ENCODE data around the gene MTCL3.

MTCL3 gene

DNA sequence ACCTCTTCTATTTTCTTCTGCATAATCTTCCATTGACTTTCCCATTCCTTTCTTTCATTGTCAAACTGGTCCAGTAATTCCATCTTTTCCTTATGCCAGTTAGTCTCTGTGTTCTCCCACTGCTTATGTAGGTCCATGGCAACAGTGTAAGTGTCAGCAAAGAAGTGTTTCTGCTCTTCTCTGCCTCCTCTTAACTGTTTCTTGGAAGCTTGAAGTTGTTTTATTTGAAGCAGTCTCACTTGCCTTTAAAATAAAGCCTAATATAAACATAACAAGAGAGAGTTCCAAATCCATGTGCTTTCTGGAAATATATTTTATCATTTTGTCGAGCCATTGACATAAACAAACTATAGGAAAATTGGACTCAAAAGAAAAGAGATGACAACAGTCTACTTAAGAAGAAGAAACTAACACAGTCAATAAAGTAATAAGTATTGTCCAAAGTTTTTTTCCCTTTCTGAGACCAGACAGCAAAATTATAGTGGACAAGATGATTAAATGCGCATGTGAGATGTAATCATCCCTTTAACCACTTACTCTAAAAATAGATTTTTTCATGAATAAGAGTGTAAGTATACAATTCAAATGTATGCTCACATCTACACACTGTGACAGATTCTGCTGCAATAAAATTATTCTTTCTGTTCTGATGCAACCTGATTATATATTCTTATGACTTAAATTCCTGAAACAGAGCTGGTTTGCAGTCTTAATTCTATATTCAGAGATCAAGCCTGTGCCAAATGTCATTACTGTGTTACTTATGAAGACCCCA lies 65.1 kb downstream of the MTCL3 start:
- TF ChIP-seq, protein P1, sequence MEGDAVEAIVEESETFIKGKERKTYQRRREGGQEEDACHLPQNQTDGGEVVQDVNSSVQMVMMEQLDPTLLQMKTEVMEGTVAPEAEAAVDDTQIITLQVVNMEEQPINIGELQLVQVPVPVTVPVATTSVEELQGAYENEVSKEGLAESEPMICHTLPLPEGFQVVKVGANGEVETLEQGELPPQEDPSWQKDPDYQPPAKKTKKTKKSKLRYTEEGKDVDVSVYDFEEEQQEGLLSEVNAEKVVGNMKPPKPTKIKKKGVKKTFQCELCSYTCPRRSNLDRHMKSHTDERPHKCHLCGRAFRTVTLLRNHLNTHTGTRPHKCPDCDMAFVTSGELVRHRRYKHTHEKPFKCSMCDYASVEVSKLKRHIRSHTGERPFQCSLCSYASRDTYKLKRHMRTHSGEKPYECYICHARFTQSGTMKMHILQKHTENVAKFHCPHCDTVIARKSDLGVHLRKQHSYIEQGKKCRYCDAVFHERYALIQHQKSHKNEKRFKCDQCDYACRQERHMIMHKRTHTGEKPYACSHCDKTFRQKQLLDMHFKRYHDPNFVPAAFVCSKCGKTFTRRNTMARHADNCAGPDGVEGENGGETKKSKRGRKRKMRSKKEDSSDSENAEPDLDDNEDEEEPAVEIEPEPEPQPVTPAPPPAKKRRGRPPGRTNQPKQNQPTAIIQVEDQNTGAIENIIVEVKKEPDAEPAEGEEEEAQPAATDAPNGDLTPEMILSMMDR (IDR thresholded peaks at IDR 0.05) = no peak
- Histone ChIP-seq H3K4me3 (ENCODE audit: low read length) (no peak overlapping the region), H3K27ac (ENCODE audit: low read depth in 1 of 2, low read length in 2 of 2) (no peak overlapping the region), H3K27me3 (ENCODE audit: control insufficient read depth in 1 of 2, insufficient read depth in 2 of 2, low read length in 2 of 2) (no peaks in the 10 kb centered on the region), H3K9me3 (ENCODE audit: control insufficient read depth in 1 of 2, insufficient read depth in 1 of 2, low read length in 2 of 2) (no peaks in the 10 kb centered on the region), H3K36me3 (ENCODE audit: insufficient read depth, low read length) (peaks cover 3% of the 10 kb centered on the region), H3K4me1 (ENCODE audit: insufficient read depth, low read length) (no peaks in the 10 kb centered on the region)
- ATAC-seq (ENCODE audit: poor library complexity) (no peak), DNase-seq (no peak)
- Mint-ChIP-seq H3K27me3 (peaks cover 7% of the 10 kb centered on the region), H3K4me1 (ENCODE audit: low read depth) (no peaks in the 10 kb centered on the region), H3K9me3 (no peaks in the 10 kb centered on the region), H3K4me3 (no peak overlapping the region), H3K36me3 (ENCODE audit: low read depth) (no peaks in the 10 kb centered on the region), H3K27ac (no peak overlapping the region)
- ChIA-PET CTCF (no interaction called here), POLR2A (no interaction called here)
- intact Hi-C loops (cut with DNase I, micrococcal nuclease) = no loop called here

DNA sequence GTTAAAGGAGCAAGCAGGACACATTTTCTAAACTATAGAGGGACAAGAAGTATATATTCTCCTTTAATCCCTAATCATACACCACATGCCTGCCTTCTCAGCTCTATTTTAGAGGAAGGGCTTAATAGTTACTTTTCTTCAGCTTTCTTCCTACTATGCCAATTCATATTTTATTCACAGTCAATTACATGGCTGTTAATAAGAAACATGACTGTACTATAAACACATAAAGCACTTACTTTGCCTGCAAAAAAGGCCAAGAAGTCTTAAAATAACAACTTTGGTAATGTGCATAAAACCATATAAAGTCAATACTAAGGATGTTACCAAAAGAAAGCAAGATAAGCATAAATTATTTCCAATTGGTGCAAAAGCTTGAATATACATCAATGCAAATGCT lies 66.3 kb downstream of the MTCL3 start:
- H3K27me3 Mint-ChIP-seq = peaks cover 7% of the 10 kb centered on the region
- Histone ChIP-seq H3K27me3 (ENCODE audit: control insufficient read depth in 1 of 2, insufficient read depth in 2 of 2, low read length in 2 of 2) (no peaks in the 10 kb centered on the region), H3K27ac (ENCODE audit: low read depth in 1 of 2, low read length in 2 of 2) (no peak overlapping the region), H3K4me3 (ENCODE audit: low read length) (no peak overlapping the region), H3K4me1 (ENCODE audit: insufficient read depth, low read length) (no peaks in the 10 kb centered on the region), H3K36me3 (ENCODE audit: insufficient read depth, low read length) (peaks cover 3% of the 10 kb centered on the region), H3K9me3 (ENCODE audit: control insufficient read depth in 1 of 2, insufficient read depth in 1 of 2, low read length in 2 of 2) (no peaks in the 10 kb centered on the region)
- no peak overlapping the region for H3K27ac Mint-ChIP-seq
- ChIA-PET POLR2A (no interaction called here), CTCF (no interaction called here)
- DNase-seq (no peak), ATAC-seq (ENCODE audit: poor library complexity) (no peak)
- no peaks in the 10 kb centered on the region for H3K36me3 Mint-ChIP-seq (ENCODE audit: low read depth)
- TF ChIP-seq, protein P1 (IDR thresholded peaks at IDR 0.05) = no peak
- H3K9me3 Mint-ChIP-seq = no peaks in the 10 kb centered on the region
- H3K4me3 Mint-ChIP-seq = no peak overlapping the region
- no peaks in the 10 kb centered on the region for H3K4me1 Mint-ChIP-seq (ENCODE audit: low read depth)
- intact Hi-C loops (cut with DNase I, micrococcal nuclease) = no loop called here

DNA sequence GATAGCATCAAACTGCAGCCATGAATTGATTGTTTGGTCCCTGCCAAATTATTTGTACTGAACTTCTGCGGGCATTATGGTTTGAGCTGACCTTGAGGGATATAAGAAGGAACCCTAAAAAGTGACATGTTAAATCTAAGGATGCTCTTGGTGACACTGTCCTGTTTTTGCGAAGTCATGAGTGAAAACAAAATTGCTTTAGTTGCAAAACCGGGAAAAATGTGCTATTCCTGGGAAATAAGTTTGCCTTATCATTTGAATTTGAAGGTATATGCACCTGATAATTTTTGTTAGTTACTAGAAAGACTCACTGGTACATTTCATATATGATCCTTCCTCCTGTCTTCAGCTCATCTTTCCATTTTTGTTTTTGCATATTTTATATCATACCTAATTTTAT lies 67.7 kb downstream of the MTCL3 start:
- TF ChIP-seq, protein P1 (IDR thresholded peaks at IDR 0.05) = no peak
- Histone ChIP-seq H3K36me3 (ENCODE audit: insufficient read depth, low read length) (peaks cover 3% of the 10 kb centered on the region), H3K27me3 (ENCODE audit: control insufficient read depth in 1 of 2, insufficient read depth in 2 of 2, low read length in 2 of 2) (no peaks in the 10 kb centered on the region), H3K9me3 (ENCODE audit: control insufficient read depth in 1 of 2, insufficient read depth in 1 of 2, low read length in 2 of 2) (no peaks in the 10 kb centered on the region), H3K4me1 (ENCODE audit: insufficient read depth, low read length) (no peaks in the 10 kb centered on the region), H3K27ac (ENCODE audit: low read depth in 1 of 2, low read length in 2 of 2) (no peak overlapping the region), H3K4me3 (ENCODE audit: low read length) (no peak overlapping the region)
- no peak overlapping the region for H3K4me3 Mint-ChIP-seq
- ChIA-PET POLR2A (no interaction called here), CTCF (interaction anchor here (1.0 kb wide), 1 partner anchor 88 kb away, joined by 3 read pairs; no protein-coding TSS in a partner anchor)
- DNase-seq = no peak
- H3K27me3 Mint-ChIP-seq = peaks cover 7% of the 10 kb centered on the region
- no peaks in the 10 kb centered on the region for H3K9me3 Mint-ChIP-seq
- no peak for ATAC-seq (ENCODE audit: poor library complexity)
- H3K36me3 Mint-ChIP-seq (ENCODE audit: low read depth) = no peaks in the 10 kb centered on the region
- no peak overlapping the region for H3K27ac Mint-ChIP-seq
- intact Hi-C loops (cut with DNase I, micrococcal nuclease) = no loop called here
- H3K4me1 Mint-ChIP-seq (ENCODE audit: low read depth) = no peaks in the 10 kb centered on the region

All from CD4-positive, alpha-beta T cell (primary cell).